K562 treated with DMSO at 1 percent for 24 hours (cell line): Measurements from ENCODE around the gene CAVIN1. TPM values are rescaled to one million over a fixed set of nuclear protein-coding genes. Genes with fewer than 3 reads are reported as not detected.

Experiments used
- total RNA-seq: library from RNA; unstranded; fragments of 300-600 nt; gene quantifications from 2 replicates; pipeline ENCODE4 v1.2.3, GENCODE V29; 2022; ENCODE audit warnings: low read depth; ENCODE audit not compliant: insufficient read depth

CAVIN1 gene
- 84.8 and 91.7 TPM in 2 replicates for total RNA-seq

GRCh38 chr17:42422958-42423712, at the start of gene CAVIN1:
CAVIN1 (minus strand) TSS chr17:42423256; CDS start chr17:42423097, 159 bp downstream.

GRCh38 chr17:42458497-42459255, 35.6 kb upstream of the CAVIN1 start, which contains the start of gene ATP6V0A1:
ATP6V0A1 (plus strand) TSS chr17:42458878; CDS start chr17:42460895, 2,017 bp downstream.

GRCh38 chr17:42388381-42389134, 34.5 kb downstream of the CAVIN1 start, which contains the start of gene STAT3:
STAT3 (minus strand) TSS chr17:42388442; CDS start chr17:42348516, 39,926 bp downstream.

Other genes starting within 250 kb of the CAVIN1 start
- gene KCNH4, start 242.1 kb downstream of the CAVIN1 start, total RNA-seq = 0.10 and 0.15 TPM in 2 replicates
- not detected in 2 replicates for gene HCRT, start 237.8 kb downstream of the CAVIN1 start, total RNA-seq
- gene GHDC, start 228.8 kb downstream of the CAVIN1 start, total RNA-seq = 27.7 and 28.0 TPM in 2 replicates
- 68.1 and 71.7 TPM in 2 replicates for gene STAT5B, start 146.9 kb downstream of the CAVIN1 start, total RNA-seq
- 115 and 116 TPM in 2 replicates for gene STAT5A, start 134.8 kb downstream of the CAVIN1 start, total RNA-seq
- 73.6 and 78.5 TPM in 2 replicates for gene STAT3, start 34.8 kb downstream of the CAVIN1 start, total RNA-seq
- gene ATP6V0A1, start 35.6 kb upstream of the CAVIN1 start, total RNA-seq = 64.8 and 65.7 TPM in 2 replicates
- gene NAGLU, start 113.0 kb upstream of the CAVIN1 start, total RNA-seq = 23.6 and 24.1 TPM in 2 replicates
- gene HSD17B1, start 129.7 kb upstream of the CAVIN1 start, total RNA-seq = 7.3 and 15.9 TPM in 2 replicates
- gene COASY, start 138.9 kb upstream of the CAVIN1 start, total RNA-seq = 129 and 133 TPM in 2 replicates
- gene MLX, start 143.8 kb upstream of the CAVIN1 start, total RNA-seq = 40.3 and 43.2 TPM in 2 replicates
- 45.6 and 52.2 TPM in 2 replicates for gene PSMC3IP, start 154.5 kb upstream of the CAVIN1 start, total RNA-seq
- 25.5 and 26.8 TPM in 2 replicates for gene RETREG3, start 186.1 kb upstream of the CAVIN1 start, total RNA-seq
- 193 and 202 TPM in 2 replicates for gene TUBG1, start 186.4 kb upstream of the CAVIN1 start, total RNA-seq
- not detected in 2 replicates for gene TUBG2, start 236.0 kb upstream of the CAVIN1 start, total RNA-seq